Brain microvascular endothelial cell (primary cell): ENCODE data around the gene SAMMSON.
A peak's percentile ranks its signal among the peaks of the same experiment; 100 is the strongest.

Source experiments
- DNase-seq: peaks from one replicate; pipeline ENCODE4 v3.0.0-alpha.2; 2020
- H3K27ac ChIP-seq: fragments of 250-450 bp; sonication (Bioruptor Pico); 2 replicates; pipeline ENCODE4 v1.5.1; 2020; ENCODE audit warnings: mild to moderate bottlenecking, moderate library complexity
- H3K27me3 ChIP-seq: fragments of 250-450 bp; sonication (Bioruptor Pico); replicated peaks from 2 replicates; pipeline ENCODE4 v1.5.1; 2020; ENCODE audit warnings: mild to moderate bottlenecking
- H3K36me3 ChIP-seq: fragments of 250-450 bp; sonication (Bioruptor Pico); replicated peaks from 2 replicates; pipeline ENCODE4 v1.5.1; 2020; ENCODE audit warnings: mild to moderate bottlenecking
- H3K4me3 ChIP-seq: 2 replicates; pipeline ENCODE4 v1.5.1; 2011; ENCODE audit warnings: low read depth, mild to moderate bottlenecking, control low read depth, low read length, moderate library complexity
- in situ Hi-C: cut with HindIII; loops from 2 replicates; pipeline ENCODE4 v1.10.0; 2017; ENCODE audit warnings: low sequenced_read_pairs, low pct_ligation_motif_present
- TF ChIP-seq, protein P1 (sequence below): IDR thresholded peaks from 2 replicates; pipeline ENCODE4 v1.5.1; 2011; ENCODE audit warnings: low read depth, mild to moderate bottlenecking, moderate library complexity, low read length, control low read depth, inconsistent platforms; ENCODE audit errors: missing control alignments

Gene SAMMSON

DNA sequence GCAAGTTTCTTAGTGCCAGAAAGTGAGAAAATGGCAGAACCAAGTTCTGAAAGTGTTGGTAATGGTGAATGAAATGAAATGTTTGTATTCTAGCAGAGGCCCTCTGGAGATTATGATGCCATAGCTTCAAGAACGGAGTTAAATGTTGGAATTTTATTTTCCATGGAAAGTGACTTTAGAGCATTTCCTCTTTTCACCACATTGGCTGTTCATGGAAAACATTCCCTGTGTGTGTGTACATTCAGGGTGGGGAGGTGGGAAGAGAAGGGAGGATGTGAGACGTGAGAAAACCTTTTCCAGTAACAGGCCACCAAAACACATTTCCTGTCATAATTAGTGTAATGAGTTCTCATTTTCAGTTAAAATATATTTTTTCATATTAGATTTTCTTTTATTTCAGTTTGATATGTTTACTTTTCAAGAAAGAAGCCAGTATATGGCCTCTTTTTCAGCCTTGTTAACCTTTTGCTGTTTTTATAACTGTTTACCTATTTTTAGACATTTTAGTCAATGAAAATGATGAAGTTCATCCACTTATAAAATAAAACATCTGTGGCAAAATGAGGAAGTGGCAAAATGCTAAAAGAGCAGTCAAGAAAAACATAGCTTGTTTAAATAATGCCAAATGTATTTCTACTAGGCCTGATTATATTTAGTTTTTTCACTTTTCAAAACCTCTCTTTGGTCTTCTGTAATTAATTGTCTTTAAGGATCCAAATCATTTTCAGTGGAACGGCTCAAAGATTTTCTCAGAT lies 21.6 kb downstream of the SAMMSON start:
- TF ChIP-seq, protein P1, sequence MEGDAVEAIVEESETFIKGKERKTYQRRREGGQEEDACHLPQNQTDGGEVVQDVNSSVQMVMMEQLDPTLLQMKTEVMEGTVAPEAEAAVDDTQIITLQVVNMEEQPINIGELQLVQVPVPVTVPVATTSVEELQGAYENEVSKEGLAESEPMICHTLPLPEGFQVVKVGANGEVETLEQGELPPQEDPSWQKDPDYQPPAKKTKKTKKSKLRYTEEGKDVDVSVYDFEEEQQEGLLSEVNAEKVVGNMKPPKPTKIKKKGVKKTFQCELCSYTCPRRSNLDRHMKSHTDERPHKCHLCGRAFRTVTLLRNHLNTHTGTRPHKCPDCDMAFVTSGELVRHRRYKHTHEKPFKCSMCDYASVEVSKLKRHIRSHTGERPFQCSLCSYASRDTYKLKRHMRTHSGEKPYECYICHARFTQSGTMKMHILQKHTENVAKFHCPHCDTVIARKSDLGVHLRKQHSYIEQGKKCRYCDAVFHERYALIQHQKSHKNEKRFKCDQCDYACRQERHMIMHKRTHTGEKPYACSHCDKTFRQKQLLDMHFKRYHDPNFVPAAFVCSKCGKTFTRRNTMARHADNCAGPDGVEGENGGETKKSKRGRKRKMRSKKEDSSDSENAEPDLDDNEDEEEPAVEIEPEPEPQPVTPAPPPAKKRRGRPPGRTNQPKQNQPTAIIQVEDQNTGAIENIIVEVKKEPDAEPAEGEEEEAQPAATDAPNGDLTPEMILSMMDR = no peak
- H3K27me3 ChIP-seq = no peaks in the 10 kb centered on the region

DNA sequence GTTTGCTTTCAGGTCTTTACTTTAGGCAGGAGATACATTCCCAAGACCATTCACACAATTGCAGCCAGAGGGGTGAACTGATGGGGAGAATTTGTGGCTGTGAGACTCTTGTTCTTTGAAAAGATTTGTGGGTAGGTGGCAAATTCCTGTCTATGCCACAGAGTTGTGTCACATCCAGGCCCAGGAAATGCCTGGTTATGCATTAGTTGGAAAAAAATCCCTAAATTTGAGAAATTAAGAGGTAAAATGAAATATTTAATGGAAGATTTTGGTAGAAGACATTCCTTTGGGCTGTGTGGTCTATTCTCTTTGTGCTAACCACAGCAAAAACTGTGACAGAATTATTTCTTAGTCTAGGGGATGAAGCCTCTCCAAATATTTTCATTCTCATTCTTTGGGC lies 28.8 kb downstream of the SAMMSON start:
- TF ChIP-seq, protein P1 = no peak
- no peak overlapping the region for H3K4me3 ChIP-seq
- no peaks in the 10 kb centered on the region for H3K27me3 ChIP-seq
- in situ Hi-C loops = no loop called here
- H3K27ac ChIP-seq = no peak overlapping the region
- DNase-seq = no peak
- H3K36me3 ChIP-seq = no peaks in the 10 kb centered on the region

More for the DNA sequence above, 21.6 kb downstream of the SAMMSON start:
- no peak for DNase-seq
- H3K27ac ChIP-seq = no peak overlapping the region
- in situ Hi-C loops = no loop called here
- H3K36me3 ChIP-seq = no peaks in the 10 kb centered on the region
- no peak overlapping the region for H3K4me3 ChIP-seq

GRCh38 chr3:70038693-70039092 lies 39.2 kb downstream of the SAMMSON start:
- in situ Hi-C loops = no loop called here
- TF ChIP-seq, protein P1 = no peak

GRCh38 chr3:70040386-70040785 lies 40.9 kb downstream of the SAMMSON start:
- no peak for DNase-seq
- no peak overlapping the region for H3K4me3 ChIP-seq
- H3K36me3 ChIP-seq = no peaks in the 10 kb centered on the region
- TF ChIP-seq, protein P1 = no peak
- no peak overlapping the region for H3K27ac ChIP-seq
- in situ Hi-C loops = no loop called here
- H3K27me3 ChIP-seq = no peaks in the 10 kb centered on the region

More at GRCh38 chr3:70038693-70039092, 39.2 kb downstream of the SAMMSON start:
- no peak overlapping the region for H3K27ac ChIP-seq
- H3K36me3 ChIP-seq = no peaks in the 10 kb centered on the region
- no peaks in the 10 kb centered on the region for H3K27me3 ChIP-seq
- no peak overlapping the region for H3K4me3 ChIP-seq
- no peak for DNase-seq

GRCh38 chr3:70042641-70043040 lies 43.1 kb downstream of the SAMMSON start:
- Histone ChIP-seq H3K27ac (no peak overlapping the region), H3K36me3 (no peaks in the 10 kb centered on the region), H3K27me3 (no peaks in the 10 kb centered on the region), H3K4me3 (no peak overlapping the region)
- DNase-seq = no peak
- TF ChIP-seq, protein P1 = no peak
- in situ Hi-C loops = no loop called here

- H3K36me3 ChIP-seq = no peaks in the 10 kb centered on the region
- peak; percentile 48 for DNase-seq
- in situ Hi-C loops = no loop called here
- H3K27ac ChIP-seq = no peak overlapping the region
- H3K27me3 ChIP-seq = no peaks in the 10 kb centered on the region
- H3K4me3 ChIP-seq = no peak overlapping the region
- TF ChIP-seq, protein P1 = no peak
These were observed 50.2 kb downstream of the SAMMSON start for GRCh38 chr3:70049761-70050160.
